HG03432 (cell line): ENCODE measurements around the gene CLEC20A.
"Not testable (repeated sequence)": the region's sequence is repeated elsewhere in the genome, so short reads cannot be mapped to it uniquely, and the experiment has no call there.

Source experiments
- ATAC-seq: cut with Tn5 transposase; IDR thresholded peaks from one replicate; pipeline ENCODE4 v1.9.1; 2021; ENCODE audit warnings: mild to moderate bottlenecking, moderate library complexity; ENCODE audit not compliant: unreplicated experiment

The CLEC20A gene

GRCh38 chr1:178529364-178530036 lies 32.7 kb upstream of the CLEC20A start:
- no peak for ATAC-seq

- ATAC-seq, result no peak
Observed at GRCh38 chr1:178528953-178529335, 32.2 kb upstream of the CLEC20A start.

GRCh38 chr1:178528228-178528952 lies 31.6 kb upstream of the CLEC20A start:
- ATAC-seq, result no peak

- ATAC-seq, result no peak
Observed at GRCh38 chr1:178527117-178527516, 30.4 kb upstream of the CLEC20A start.

GRCh38 chr1:178521241-178521640 lies 24.5 kb upstream of the CLEC20A start:
- no peak for ATAC-seq

- ATAC-seq, result no peak
Observed at GRCh38 chr1:178520803-178521202, 24.0 kb upstream of the CLEC20A start.

- ATAC-seq, result no peak
Observed at GRCh38 chr1:178518894-178519293, 22.1 kb upstream of the CLEC20A start.

- ATAC-seq, result no peak
Observed at GRCh38 chr1:178516110-178516509, 19.3 kb upstream of the CLEC20A start.

- no peak for ATAC-seq
Observed at GRCh38 chr1:178513278-178513983, 16.7 kb upstream of the CLEC20A start.

- no peak for ATAC-seq
Observed at GRCh38 chr1:178512566-178513277, 16.0 kb upstream of the CLEC20A start, which contains the start of gene TEX35. Gene TEX35, plus strand, starts transcription at chr1:178513109. Its CDS starts 80 bp downstream, at chr1:178513189.

- ATAC-seq, result no peak
Observed at GRCh38 chr1:178510155-178510554, 13.4 kb upstream of the CLEC20A start.

- no peak for ATAC-seq
Observed at GRCh38 chr1:178509414-178510007, 12.7 kb upstream of the CLEC20A start.

- ATAC-seq, result no peak
Observed at GRCh38 chr1:178506669-178507068, 9.9 kb upstream of the CLEC20A start.

- ATAC-seq, result no peak
Observed at GRCh38 chr1:178506177-178506576, 9.4 kb upstream of the CLEC20A start.

- no peak for ATAC-seq
Observed at GRCh38 chr1:178504286-178504685, 7.5 kb upstream of the CLEC20A start.

GRCh38 chr1:178503849-178504248 lies 7.1 kb upstream of the CLEC20A start:
- ATAC-seq, result no peak

- ATAC-seq, result not testable (repeated sequence)
Observed at GRCh38 chr1:178503316-178503715, 6.6 kb upstream of the CLEC20A start.

GRCh38 chr1:178502856-178503255 lies 6.1 kb upstream of the CLEC20A start:
- no peak for ATAC-seq

GRCh38 chr1:178502330-178502714 lies 5.6 kb upstream of the CLEC20A start:
- no peak for ATAC-seq

GRCh38 chr1:178501705-178502329 lies 5.1 kb upstream of the CLEC20A start:
- ATAC-seq, result peak; percentile 89
